ENCODE results near the gene TP63.

GRCh38 chr3:189907803-189908202, 276.6 kb downstream of the TP63 start:
- TF ChIP-seq CTCF (IDR thresholded peaks at IDR 0.05) (no peak), POLR2A (IDR thresholded peaks at IDR 0.05) (no peak)

Data from Peyer's patch (tissue), 4 donors.